K562 (cell line): ENCODE data around the gene CCR5AS.

Experiments used
- ATAC-seq: fragments of 200-7000 bp; cut with Tn5 transposase; 3 replicates; pipeline ENCODE4 v1.9.1; 2020; ENCODE audit warnings: moderate library complexity
- BruUV-seq: library from RNA; stranded (reverse); fragments of 400-500 nt; replicated peaks from 2 replicates; lab custom pipeline; 2021; lab: Mats Ljungman, UMichigan
- CTCF ChIA-PET: fragments of 300-600 bp; formaldehyde crosslinking; extraction: SDS; loops from one replicate; lab custom pipeline; 2021; ENCODE audit warnings: low intra/inter-chr PET ratio; lab: Yijun Ruan, JAX
- POLR2A ChIA-PET: fragments of 300-600, 350-650 bp; sonication (Branson Sonifier 250); formaldehyde crosslinking; extraction: SDS; loops from one replicate; lab custom pipeline; 2021; ENCODE audit warnings: antibody characterized with exemption, inconsistent platforms; lab: Yijun Ruan, JAX
- DNase-seq, 4 experiments: peaks; one replicate each; pipeline versions ENCODE4 v3.0.0 to v3.0.0-alpha.2; 2011 to 2018; ENCODE audit warnings: low spot score in 3 of 4, mixed read lengths in 3 of 4; ENCODE audit errors: extremely low read depth in 1 of 4
- FAIRE-seq: peaks from 2 replicates; lab custom pipeline; 2011; peaks lifted over from hg19 to GRCh38; lab: Jason Lieb, UNC
- H2AFZ ChIP-seq: 2 replicates; pipeline ENCODE4 v1.6.0; 2011; ENCODE audit warnings: low read depth, low read length, control low read depth, inconsistent platforms
- H3K27ac ChIP-seq: fragments of 200-600 bp; 3 replicates; pipeline ENCODE4 v1.8.0; 2011; ENCODE audit warnings: low read depth, mild to moderate bottlenecking, control low read depth, inconsistent platforms, low read length, moderate library complexity, mixed read lengths; ENCODE audit errors: extremely low read depth
- H3K27me3 ChIP-seq, 2 experiments: fragments of 300-600 bp in 1 of 2; 2 replicates in 1 of 2; 3 replicates in 1 of 2; pipeline versions ENCODE4 v1.6.0 to v1.8.0; 2011; ENCODE audit warnings: inconsistent platforms in 2 of 2, low read length in 2 of 2, mild to moderate bottlenecking in 1 of 2, mixed read lengths in 1 of 2, moderate library complexity in 1 of 2; ENCODE audit not compliant: control insufficient read depth in 2 of 2, insufficient read depth in 2 of 2
- H3K36me3 ChIP-seq: fragments of 300-600 bp; 3 replicates; pipeline ENCODE4 v1.8.0; 2011; ENCODE audit warnings: mild to moderate bottlenecking, low read length, inconsistent platforms; ENCODE audit not compliant: control insufficient read depth, insufficient read depth
- H3K4me1 ChIP-seq, 2 experiments: fragments of 200-600 bp in 1 of 2; replicated peaks in 1 of 2; 2 replicates in 1 of 2; 3 replicates in 1 of 2; pipeline versions ENCODE4 v1.5.1 to v1.8.0; 2011; ENCODE audit warnings: inconsistent platforms in 2 of 2, low read length in 2 of 2, mild to moderate bottlenecking in 1 of 2, mixed read lengths in 1 of 2, moderate library complexity in 1 of 2; ENCODE audit not compliant: control insufficient read depth in 2 of 2, insufficient read depth in 2 of 2
- H3K4me2 ChIP-seq: 2 replicates; pipeline ENCODE4 v1.6.1; 2011; ENCODE audit warnings: low read length, control low read depth, inconsistent platforms, mixed read lengths; ENCODE audit not compliant: insufficient read depth
- H3K4me3 ChIP-seq: fragments of 200-600 bp; sonication (generic), shearing (Covaris generic); 2 replicates; pipeline ENCODE4 v1.5.1; 2016; ENCODE audit warnings: control low read depth, inconsistent platforms
- H3K79me2 ChIP-seq: fragments of 200-600 bp; 3 replicates; pipeline ENCODE4 v1.8.0; 2011; ENCODE audit warnings: low read length, inconsistent platforms; ENCODE audit not compliant: control insufficient read depth, insufficient read depth
- H3K9ac ChIP-seq, 2 experiments: 2 replicates each; pipeline versions ENCODE4 v1.6.0 to v1.6.1; 2011; ENCODE audit warnings: low read depth in 2 of 2, low read length in 2 of 2, control low read depth in 1 of 2, inconsistent platforms in 1 of 2, mild to moderate bottlenecking in 1 of 2, mixed read lengths in 1 of 2; ENCODE audit not compliant: insufficient read depth in 1 of 2
- H3K9me1 ChIP-seq: one replicate; pipeline ENCODE4 v1.6.0; 2011; ENCODE audit warnings: inconsistent platforms, mild to moderate bottlenecking, low read length, moderate library complexity; ENCODE audit not compliant: control insufficient read depth, insufficient read depth
- H3K9me3 ChIP-seq: replicated peaks from 2 replicates; pipeline ENCODE4 v1.5.1; 2011; ENCODE audit warnings: low read depth, low read length, inconsistent platforms; ENCODE audit not compliant: control insufficient read depth, insufficient read depth
- H4K20me1 ChIP-seq: replicated peaks from 2 replicates; pipeline ENCODE4 v1.6.1; 2011; ENCODE audit warnings: low read length, inconsistent platforms, mixed read lengths; ENCODE audit not compliant: control insufficient read depth, insufficient read depth
- ADNP ChIP-seq: fragments of 200-800 bp; sonication (Bioruptor generic); IDR thresholded peaks from 2 replicates; pipeline ENCODE4 v1.6.1; 2016; ENCODE audit warnings: missing genetic modification characterization, missing compliant biosample characterization
- ATF7 ChIP-seq: fragments of 450-650 bp; IDR thresholded peaks from 2 replicates; pipeline ENCODE4 v1.7.1; 2014; ENCODE audit warnings: mild to moderate bottlenecking, moderate library complexity
- CHCHD3 ChIP-seq: fragments of 250-450 bp; sonication (Bioruptor Pico); IDR thresholded peaks from 2 replicates; pipeline ENCODE4 v2.1.2; 2022; ENCODE audit warnings: mild to moderate bottlenecking
- ESRRB ChIP-seq: fragments of 250-450 bp; sonication (Bioruptor Pico); IDR thresholded peaks from 2 replicates; pipeline ENCODE4 v1.5.0; 2020; ENCODE audit warnings: mild to moderate bottlenecking, moderate library complexity, borderline replicate concordance
- EWSR1 ChIP-seq: fragments of 450-650 bp; IDR thresholded peaks from 2 replicates; pipeline ENCODE4 v1.6.1; 2018; ENCODE audit warnings: borderline replicate concordance, mild to moderate bottlenecking, low read depth, moderate library complexity; ENCODE audit not compliant: partially characterized antibody
- FOXA1 ChIP-seq: fragments of 450-650 bp; IDR thresholded peaks from 2 replicates; pipeline ENCODE4 v1.6.1; 2016; ENCODE audit warnings: mild to moderate bottlenecking, borderline replicate concordance
- FOXK2 ChIP-seq, 2 experiments: fragments of 450-650 bp; IDR thresholded peaks in 1 of 2; conservative IDR thresholded peaks in 1 of 2; 2 replicates each; pipeline ENCODE4 v1.6.1; 2016; ENCODE audit warnings: low read depth in 2 of 2, mild to moderate bottlenecking in 1 of 2
- FOXP1 ChIP-seq: sonication (generic); formaldehyde crosslinking; IDR thresholded peaks from 2 replicates; pipeline ENCODE4 v1.8.0; 2022; ENCODE audit warnings: mild to moderate bottlenecking, missing genetic modification reagents
- GTF2E2 ChIP-seq: fragments of 200-800 bp; sonication (Bioruptor generic); IDR thresholded peaks from 2 replicates; pipeline ENCODE4 v1.6.1; 2016; ENCODE audit warnings: missing genetic modification characterization, missing compliant biosample characterization
- GTF2F1 ChIP-seq: IDR thresholded peaks from 2 replicates; pipeline ENCODE4 v1.6.1; 2011; ENCODE audit warnings: low read depth, low read length, improper control_type of control experiment
- HES1 ChIP-seq: fragments of 450-650 bp; IDR thresholded peaks from 2 replicates; pipeline ENCODE4 v1.6.1; 2016; ENCODE audit warnings: low read depth, mild to moderate bottlenecking, moderate library complexity
- LARP7 ChIP-seq: fragments of 450-650 bp; IDR thresholded peaks from 2 replicates; pipeline ENCODE4 v1.6.1; 2016
- MAFG ChIP-seq: fragments of 450-650 bp; conservative IDR thresholded peaks from 2 replicates; pipeline ENCODE4 v1.6.1; 2016; ENCODE audit warnings: missing genetic modification characterization, missing compliant biosample characterization
- MCM7 ChIP-seq, 2 experiments: fragments of 450-650 bp; IDR thresholded peaks; 2 replicates each; pipeline ENCODE4 v1.6.1; 2016 to 2018
- MXD1 ChIP-seq: fragments of 250-450 bp; sonication (Bioruptor Pico); IDR thresholded peaks from 2 replicates; pipeline ENCODE4 v1.8.0; 2021; ENCODE audit warnings: borderline replicate concordance, mild to moderate bottlenecking, moderate library complexity; ENCODE audit not compliant: poor library complexity, severe bottlenecking
- NFE2 ChIP-seq: IDR thresholded peaks from 2 replicates; pipeline ENCODE4 v1.6.1; 2014; ENCODE audit warnings: antibody characterized with exemption, low read depth
- PTBP1 ChIP-seq: fragments of 200-400 bp; formaldehyde crosslinking; IDR thresholded peaks from 2 replicates; pipeline ENCODE4 v1.6.1; 2017; ENCODE audit warnings: low read depth, low read length
- RBBP5 ChIP-seq: fragments of 200-600 bp; sonication (generic); IDR thresholded peaks from 2 replicates; pipeline ENCODE4 v1.6.1; 2012; ENCODE audit warnings: borderline replicate concordance, mild to moderate bottlenecking, low read length, control low read depth, inconsistent platforms; ENCODE audit not compliant: insufficient read depth, poor library complexity, severe bottlenecking
- SETDB1 ChIP-seq: IDR thresholded peaks from one replicate; pipeline ENCODE4 v1.6.1; 2012; ENCODE audit warnings: low read length, control low read depth, inconsistent platforms
- SMARCA4 ChIP-seq: fragments of 450-650 bp; IDR thresholded peaks from 2 replicates; pipeline ENCODE4 v1.6.1; 2016
- STAG1 ChIP-seq: sonication (generic); formaldehyde crosslinking; IDR thresholded peaks from 2 replicates; pipeline ENCODE4 v1.5.0; 2020; ENCODE audit warnings: missing genetic modification reagents, borderline replicate concordance
- TGIF2 ChIP-seq: sonication (generic); formaldehyde crosslinking; IDR thresholded peaks from 2 replicates; pipeline ENCODE4 v1.8.1; 2022; ENCODE audit warnings: mild to moderate bottlenecking, missing genetic modification reagents, moderate library complexity
- TOE1 ChIP-seq, 2 experiments: fragments of 450-650 bp in 1 of 2; sonication (generic) in 1 of 2; formaldehyde crosslinking in 1 of 2; IDR thresholded peaks; 2 replicates each; pipeline versions ENCODE4 v1.7.1 to v1.8.0; 2016 to 2022; ENCODE audit warnings: borderline replicate concordance in 2 of 2, mild to moderate bottlenecking in 2 of 2, antibody characterized with exemption in 1 of 2, inconsistent platforms in 1 of 2, low read depth in 1 of 2, missing genetic modification reagents in 1 of 2, moderate library complexity in 1 of 2
- ZEB2 ChIP-seq: fragments of 450-650 bp; IDR thresholded peaks from 2 replicates; pipeline ENCODE4 v1.6.1; 2016
- ZNF644 ChIP-seq: fragments of 200-800 bp; sonication (Bioruptor generic); IDR thresholded peaks from 2 replicates; pipeline ENCODE4 v1.6.1; 2016; ENCODE audit warnings: low read depth, missing genetic modification characterization, missing compliant biosample characterization
- ZNF79 ChIP-seq: fragments of 250-450 bp; sonication (Bioruptor Pico); IDR thresholded peaks from 2 replicates; pipeline ENCODE4 v1.4.0; 2020; ENCODE audit warnings: low read depth, mild to moderate bottlenecking, moderate library complexity
- WGBS: fragments of 100-300 bp; shearing (Covaris generic); methylation state at CpG from one replicate; pipeline ENCODE4 v1.1.6; 2016; ENCODE audit warnings: low coverage, mixed read lengths; ENCODE audit not compliant: insufficient coverage; ENCODE audit errors: missing lambda C conversion rate; 5-methylcytosine and 5-hydroxymethylcytosine counted together
- in situ Hi-C: fragments of 300-500 bp; cut with MboI; formaldehyde crosslinking; loops from 4 replicates; pipeline ENCODE4 v1.15.0; 2018; ENCODE audit warnings: inconsistent platforms, mixed read lengths
- intact Hi-C: fragments of 100-400 bp; cut with micrococcal nuclease; formaldehyde crosslinking; loops from 2 replicates; pipeline ENCODE4 v1.14.2; 2022

The CCR5AS gene

GRCh38 chr3:46422617-46423016, 15.8 kb upstream of the CCR5AS start:
- Histone ChIP-seq H3K36me3 (no peaks in the 10 kb centered on the region), H3K4me1 (peaks cover 3 to 12% of the 10 kb centered on the region in 2 experiments; a peak in 4 of 5 replicates), H3K9me1 (no peaks in the 10 kb centered on the region), H3K4me2 (no peak overlapping the region), H3K27ac (no peak overlapping the region), H4K20me1 (no peaks in the 10 kb centered on the region), H3K9ac (no peak overlapping the region), H3K27me3 (peaks cover 0 to 4% of the 10 kb centered on the region in 2 experiments; a peak in 2 of 5 replicates), H3K4me3 (no peak overlapping the region), H3K9me3 (no peaks in the 10 kb centered on the region), H3K79me2 (no peaks in the 10 kb centered on the region), H2AFZ (no peak overlapping the region)
- FAIRE-seq (no peak), DNase-seq (peak; percentile 58 to 63 (median 61)), ATAC-seq (peak; percentile 86)
- intact Hi-C loops: no loop called here
- ChIA-PET CTCF (interaction anchor here (0.6 kb wide), 1 partner anchor 320 kb away, joined by 3 read pairs; no protein-coding TSS in a partner anchor), POLR2A (interaction anchor here (1.0 to 1.2 kb wide), 2 partner anchors 13 to 15 kb away, joined by 3 to 4 read pairs; partner anchors contain the start of gene CCRL2)
- no TSS peak for BruUV-seq
- in situ Hi-C loops: loop anchor here (25.0 kb wide), 1 partner anchor 1385 kb away; the partner anchor contains the start of gene CLEC3B
- 14% methylated on average over 6 of the region's 6 CpGs for WGBS
- TF ChIP-seq GTF2F1 (no peak), ESRRB (CRISPR knock-in tag) (no peak), SMARCA4 (peak; percentile 37; the same call in 1 of the 2 replicates), HES1 (no peak), FOXP1 (CRISPR knock-in tag) (no peak), FOXK2 (conservative IDR thresholded peaks at IDR 0.05 in 1 of 2, IDR thresholded peaks at IDR 0.05 in 1 of 2; ENCODE audit: low read depth in 2 of 2) (peak in 1 of 2 experiments; percentile 87; a peak in 1 of 4 replicates), ZNF79 (CRISPR knock-in tag) (no peak), STAG1 (CRISPR knock-in tag) (no peak), ZEB2 (peak; percentile 67), MXD1 (CRISPR knock-in tag) (no peak), GTF2E2 (no peak), EWSR1 (no peak), LARP7 (no peak), TGIF2 (CRISPR knock-in tag) (no peak), RBBP5 (no peak), TOE1 (IDR thresholded peaks at IDR 0.05; ENCODE audit: borderline replicate concordance) (no peak), TOE1 (CRISPR knock-in tag; IDR thresholded peaks at IDR 0.05; ENCODE audit: borderline replicate concordance, low read depth) (no peak), ADNP (tag) (no peak), ATF7 (peak; percentile 90), MCM7 (IDR thresholded peaks at IDR 0.05) (no peak), CHCHD3 (CRISPR knock-in tag) (no peak), PTBP1 (no peak), ZNF644 (tag) (no peak), SETDB1 (peak; percentile 22), FOXA1 (no peak), MAFG (tag) (no peak), NFE2 (no peak; the same call in 1 of the 2 replicates)
